Left renal cortex interstitium (tissue), 4 donors: ENCODE data around the gene ANO10. TPM values are rescaled to one million over a fixed set of nuclear protein-coding genes. Genes with fewer than 3 reads are reported as not detected.
"Not testable (repeated sequence)": the region's sequence is repeated elsewhere in the genome, so short reads cannot be mapped to it uniquely, and the experiment has no call there.

Experiments
- DNase-seq, 4 donors: peaks; one replicate each; pipeline ENCODE4 v3.0.0-alpha.2; 2013; ENCODE audit warnings: low read depth in 4 of 4, low spot score in 2 of 4, missing footprints in 1 of 4
- polyA plus RNA-seq, 4 donors: library from polyadenylated mRNA; unstranded; fragments of 120-200 nt; gene quantifications; one replicate each; pipeline ENCODE4 v1.2.1, GENCODE V29; 2013; ENCODE audit not compliant: insufficient read length in 4 of 4

Gene ANO10
- polyA plus RNA-seq, 4 donors, result 30.9 to 41.0 (median 34.7) TPM

DNA sequence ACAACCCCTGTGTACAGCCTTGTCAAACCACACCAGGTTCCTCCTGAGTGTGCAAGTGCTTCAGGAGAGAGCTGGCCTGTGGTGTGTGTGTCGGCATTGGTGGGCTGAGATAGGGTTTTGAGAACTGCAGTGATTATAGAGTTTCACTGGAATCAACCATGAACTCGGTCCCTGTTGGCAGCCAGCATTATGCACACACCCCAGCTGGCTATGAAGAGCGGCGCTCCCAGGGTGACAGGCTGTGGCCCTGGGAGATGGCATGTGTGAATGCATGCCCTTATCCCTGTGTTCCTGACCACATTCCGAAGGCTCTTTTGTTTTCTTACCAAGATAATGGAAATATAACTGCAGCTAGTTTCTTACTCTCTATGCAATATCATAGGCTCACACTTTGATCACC, 233.6 kb downstream of the ANO10 start:
- no peak for DNase-seq

DNA sequence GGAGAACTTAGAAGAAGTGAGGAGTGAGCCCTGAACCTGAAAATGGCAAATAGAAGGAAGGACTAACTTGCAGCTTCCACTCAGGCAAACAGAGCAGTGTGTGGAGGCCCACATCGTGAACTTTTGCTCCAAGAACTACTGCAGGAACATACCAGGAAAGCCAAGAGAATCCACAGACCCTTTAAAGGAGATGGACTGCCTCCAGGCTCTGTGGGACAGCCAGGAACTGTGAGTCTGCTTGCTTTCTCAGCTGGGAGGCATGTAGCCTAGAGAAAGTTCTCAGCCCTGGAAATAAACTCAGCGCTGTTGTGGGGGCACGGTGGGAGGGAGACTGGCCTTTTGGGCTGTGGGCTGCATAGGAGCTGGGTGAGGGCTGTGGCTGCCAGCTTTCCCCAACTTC, 242.5 kb downstream of the ANO10 start:
- DNase-seq, result no peak

- DNase-seq, result no peak
These were observed 243.5 kb downstream of the ANO10 start for GRCh38 chr3:43378066-43378935.

DNA sequence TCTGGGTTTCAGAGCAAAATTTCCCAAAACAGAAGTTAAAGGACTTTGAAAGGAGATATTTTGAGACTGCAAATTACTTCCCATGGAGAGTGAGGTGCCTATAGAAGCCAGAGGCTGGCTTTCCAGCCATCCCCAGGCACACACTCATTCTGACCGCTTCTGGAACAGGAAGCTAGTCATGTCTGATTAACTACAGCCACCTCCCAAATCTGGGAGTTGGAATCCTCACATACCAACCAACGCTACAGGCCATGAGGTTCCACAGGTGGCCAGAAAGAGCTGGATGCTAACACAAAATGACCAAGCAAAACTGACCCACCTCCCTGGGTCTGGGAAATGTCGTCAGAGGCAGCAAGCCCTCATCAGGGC, 248.3 kb downstream of the ANO10 start:
- DNase-seq, result peak in 2 of 4 donors; percentile 34 to 37

- DNase-seq, result peak in 3 of 4 donors; percentile 43 to 52 (median 48)
These were observed 248.8 kb downstream of the ANO10 start for GRCh38 chr3:43372809-43373559.

DNA sequence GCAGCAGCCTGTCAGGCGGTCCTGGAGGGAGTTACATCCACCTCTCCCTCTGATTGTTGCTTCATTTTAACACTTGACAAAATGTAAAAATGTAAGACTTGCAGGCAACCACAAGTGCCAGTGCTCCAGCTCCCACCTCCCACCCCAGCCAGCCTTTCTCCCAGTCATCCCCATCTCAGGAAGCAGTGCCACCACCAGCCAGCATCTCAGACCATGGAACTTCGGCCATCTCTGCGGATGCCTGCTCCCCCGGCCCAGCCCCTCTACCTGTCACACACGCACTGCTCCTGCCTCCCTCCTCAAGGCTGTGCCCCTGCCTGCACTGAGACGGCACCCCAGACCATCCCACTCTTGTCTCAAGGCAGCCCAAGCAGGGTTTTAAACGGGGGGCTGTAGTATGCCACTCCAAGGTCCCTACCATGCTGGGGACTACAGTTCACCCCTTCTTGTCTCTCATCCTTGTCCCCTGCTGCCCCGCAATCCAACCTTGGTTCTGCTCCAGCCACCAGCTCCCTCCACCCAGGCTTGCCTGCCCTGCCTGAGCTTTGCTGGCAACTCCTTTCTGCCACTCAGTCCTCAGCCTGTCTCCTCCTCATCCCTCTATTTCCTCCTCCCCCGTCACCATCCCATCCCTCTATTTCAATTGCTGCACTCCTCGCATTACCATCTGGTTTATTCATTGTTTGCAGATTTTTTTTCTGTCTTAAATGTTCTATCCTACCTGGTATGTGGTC, 249.6 kb downstream of the ANO10 start:
- no peak for DNase-seq

DNA sequence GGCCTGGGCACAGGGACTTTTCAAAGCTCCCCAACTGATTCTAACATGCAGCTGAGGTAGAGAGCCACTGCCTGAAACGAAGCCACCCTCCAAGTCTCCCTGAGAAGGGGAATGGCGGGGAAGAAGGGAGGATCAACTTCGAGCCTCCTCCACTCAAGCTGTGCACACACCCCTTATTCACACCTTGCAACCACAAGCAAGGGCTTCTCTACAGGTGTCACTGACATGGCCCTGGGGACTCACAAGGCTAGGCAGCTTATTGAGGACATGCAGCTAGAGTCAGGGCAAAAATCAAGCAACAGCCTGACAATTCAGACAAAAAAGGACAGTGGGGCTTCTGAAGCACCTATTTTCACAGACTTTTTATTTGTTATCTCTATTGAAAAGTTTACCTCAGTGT, 250.3 kb downstream of the ANO10 start:
- DNase-seq, result no peak

- DNase-seq, result no peak
These were observed 251.4 kb downstream of the ANO10 start for GRCh38 chr3:43370293-43370980.

- DNase-seq, result no peak
These were observed 252.2 kb downstream of the ANO10 start for GRCh38 chr3:43369404-43370292.

DNA sequence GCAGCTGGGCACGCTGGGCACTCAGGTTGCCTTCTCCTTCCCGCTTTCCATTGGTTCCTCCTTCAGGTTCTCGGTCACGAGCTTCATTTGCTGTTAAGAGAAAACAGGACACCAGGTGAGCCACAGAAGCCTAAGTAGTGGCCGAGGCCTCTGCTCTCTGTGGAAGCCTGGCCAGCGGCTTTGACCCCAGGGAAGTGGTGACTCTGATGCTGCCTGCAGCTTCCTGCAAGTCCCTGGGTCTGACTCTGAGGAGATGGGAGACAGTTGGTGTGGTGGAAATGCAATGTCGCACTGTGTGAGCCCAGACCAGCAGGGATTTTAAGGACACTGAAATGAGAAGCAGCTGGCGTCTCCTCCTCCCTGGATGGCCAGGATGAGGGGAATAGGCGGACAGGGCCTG, 254.9 kb downstream of the ANO10 start:
- DNase-seq, result no peak

DNA sequence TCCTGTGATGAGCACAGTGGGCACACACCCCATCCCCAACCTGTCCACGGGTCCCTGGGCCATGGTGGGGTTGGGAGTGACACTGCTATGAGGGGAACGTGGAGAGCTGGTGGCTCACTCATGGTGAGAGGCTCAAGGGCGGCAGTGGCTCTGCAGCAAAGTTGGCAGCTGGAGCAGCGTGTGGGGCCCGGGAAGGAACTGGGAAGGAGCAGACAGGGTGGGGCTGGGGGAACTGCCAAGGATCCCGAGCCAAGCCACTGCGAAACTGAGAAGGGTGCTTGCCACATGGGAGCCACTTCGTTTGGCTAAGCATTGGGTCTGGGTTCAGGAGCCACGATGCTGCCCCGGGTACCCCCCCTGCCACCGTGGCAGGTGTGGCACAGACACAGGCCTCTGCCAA, 255.3 kb downstream of the ANO10 start:
- no peak for DNase-seq

DNA sequence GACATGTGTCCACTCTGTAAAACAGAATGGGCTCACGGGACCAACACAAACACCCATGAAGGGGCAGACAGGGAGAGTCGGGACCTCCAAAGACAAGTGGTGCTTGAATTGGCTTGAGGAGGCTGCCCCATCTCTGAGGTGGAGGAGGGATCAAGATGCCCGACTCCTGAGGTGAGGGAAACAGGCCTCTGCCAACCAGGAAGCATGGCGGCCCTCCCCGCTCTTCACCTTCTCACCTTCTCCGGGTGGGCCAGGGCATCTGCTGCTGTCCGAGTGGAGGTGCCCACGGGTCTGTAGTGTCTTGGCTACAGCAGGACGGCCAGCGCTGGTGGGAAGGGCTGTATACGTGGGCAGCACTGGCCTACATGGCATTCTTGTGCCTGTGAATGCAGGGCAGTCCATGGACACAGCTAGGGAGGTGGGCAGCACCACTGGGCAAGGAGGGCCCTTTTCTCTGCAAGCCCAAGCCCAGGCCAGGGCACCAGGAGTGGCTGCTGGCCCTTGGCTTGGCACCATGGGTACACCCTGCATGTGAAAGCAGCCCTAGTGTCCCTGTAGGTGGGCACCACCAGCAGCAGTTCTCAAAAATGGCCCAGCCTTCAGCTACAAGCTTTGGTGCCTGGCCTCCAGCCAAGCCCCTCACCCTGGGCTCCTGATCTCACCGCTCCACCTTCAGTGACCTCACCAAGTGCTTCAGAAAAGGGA, 256.1 kb downstream of the ANO10 start:
- DNase-seq, result no peak

DNA sequence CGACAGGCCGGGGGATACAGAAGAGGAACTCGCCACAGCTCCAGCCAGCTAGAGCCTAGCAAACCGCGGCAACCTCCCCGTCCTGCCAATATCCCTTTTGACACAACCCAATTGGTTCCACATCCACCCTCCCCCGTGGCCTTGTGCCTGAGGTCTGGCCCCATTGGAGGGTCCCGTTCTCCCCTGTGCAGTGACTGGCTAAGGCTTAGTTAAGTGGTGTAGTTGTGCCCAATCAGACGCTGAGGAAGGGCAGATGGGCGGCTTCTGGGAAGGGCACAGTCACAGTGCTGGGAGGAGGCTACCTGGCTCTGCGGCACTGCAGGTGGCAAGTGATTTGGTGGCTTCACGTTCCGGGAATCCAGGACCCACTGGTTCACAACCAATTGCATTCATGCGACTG, 256.9 kb downstream of the ANO10 start:
- DNase-seq, result no peak

- no peak for DNase-seq
These were observed 257.3 kb downstream of the ANO10 start for GRCh38 chr3:43364494-43364893.

DNA sequence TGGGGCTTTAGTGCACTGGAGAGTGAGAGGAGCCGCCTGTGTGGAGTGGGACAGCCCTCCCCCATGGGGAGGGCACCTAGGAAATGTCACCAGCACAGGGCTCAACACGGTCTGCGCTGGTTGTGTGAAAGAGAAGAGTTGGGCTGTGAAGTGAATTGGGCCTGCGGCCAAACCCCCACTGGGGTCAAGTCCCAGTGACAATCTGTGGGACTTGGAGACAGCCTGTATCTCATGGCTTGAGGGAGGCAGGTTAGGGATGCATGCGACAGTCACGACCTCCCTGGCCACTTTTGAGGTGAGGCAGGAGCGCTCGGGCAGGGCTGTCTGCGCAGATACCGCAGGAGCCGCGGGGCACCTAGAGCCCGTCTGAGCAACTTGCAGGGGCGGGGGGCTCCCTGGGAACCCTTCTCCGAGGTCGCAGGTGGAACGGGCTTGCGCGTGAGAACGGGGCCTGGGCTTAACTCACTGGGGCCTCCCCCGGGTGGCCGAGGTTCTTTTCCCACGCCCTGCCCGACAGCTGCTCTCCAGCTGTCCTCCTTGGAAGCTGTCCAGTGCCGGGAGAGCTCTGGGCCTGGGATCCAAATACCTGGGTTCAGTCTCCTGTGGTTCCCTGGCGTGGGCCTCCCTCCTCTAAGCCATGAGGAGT, 258.1 kb downstream of the ANO10 start:
- DNase-seq, result no peak

- DNase-seq, result no peak
These were observed 258.9 kb downstream of the ANO10 start for GRCh38 chr3:43362961-43363360.

GRCh38 chr3:43362183-43362582, 259.6 kb downstream of the ANO10 start:
- no peak for DNase-seq

DNA sequence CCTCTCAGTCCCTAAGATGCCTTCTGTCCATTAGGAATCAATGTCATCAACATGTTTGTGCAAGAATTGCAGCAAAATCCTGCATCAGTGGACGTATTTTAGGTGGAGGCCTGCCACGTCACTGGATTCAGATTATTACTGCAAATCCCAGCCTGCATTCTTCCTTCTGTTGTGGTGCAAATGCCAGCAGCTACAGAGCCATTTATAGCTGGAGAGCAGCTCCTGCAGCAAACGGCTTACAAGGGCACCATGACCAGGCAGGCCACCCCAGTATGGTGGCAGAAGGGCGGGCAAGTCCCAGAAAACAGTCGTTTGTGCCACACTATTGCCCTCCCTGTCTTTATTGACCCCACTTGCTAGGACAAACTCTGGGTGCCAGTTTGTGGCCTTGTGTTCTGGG, 260.7 kb downstream of the ANO10 start:
- no peak for DNase-seq

- DNase-seq, result not testable (repeated sequence)
These were observed 265.8 kb downstream of the ANO10 start for GRCh38 chr3:43356033-43356432.
